Measurements from ENCODE around the gene WDR41.

The WDR41 gene

DNA sequence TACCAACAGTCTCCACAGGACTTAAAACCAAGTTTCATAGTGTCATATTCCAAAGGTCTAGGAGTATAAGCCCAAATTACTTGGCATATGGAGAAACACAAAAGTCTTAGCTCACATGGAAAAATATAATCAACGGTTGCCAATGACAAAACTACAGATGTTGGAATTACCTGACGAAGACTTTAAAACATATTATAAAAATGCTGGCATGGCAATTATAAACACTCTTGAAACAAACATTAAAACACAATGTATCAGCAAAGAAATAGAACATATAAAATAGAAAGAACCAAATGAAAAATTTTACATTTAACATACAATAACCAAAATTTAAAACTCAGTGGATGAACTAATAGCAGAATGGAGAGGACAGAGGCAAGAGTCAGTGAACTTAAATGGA lies 7.9 kb upstream of the WDR41 start:
- TF ChIP-seq POLR2A (IDR thresholded peaks at IDR 0.05; ENCODE audit: extremely low read depth, insufficient read length), result no peak
- H3K4me3 ChIP-seq (ENCODE audit: low read depth, low read length), result no peak overlapping the region
- DNase-seq (ENCODE audit: low read depth), result no peak

DNA sequence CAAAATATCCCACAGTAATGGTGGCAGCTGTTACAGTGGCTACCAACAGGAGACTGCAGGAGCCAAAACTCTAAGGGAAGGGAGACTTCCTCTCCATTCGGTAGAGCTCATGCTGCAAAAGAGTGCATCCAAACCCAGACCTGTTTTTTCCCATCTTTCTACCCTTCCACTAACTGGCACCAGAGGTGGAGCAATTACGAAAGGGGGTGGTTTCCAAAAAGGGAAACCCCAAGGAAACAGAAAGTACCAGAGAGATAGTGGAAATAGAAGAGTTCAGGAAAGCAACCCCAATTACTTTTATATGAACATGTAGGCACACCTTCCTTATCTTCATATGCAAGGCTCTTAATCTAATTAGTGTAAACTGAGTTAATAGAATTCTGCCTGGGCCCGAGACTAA lies 7.3 kb upstream of the WDR41 start:
- no peak overlapping the region for H3K4me3 ChIP-seq (ENCODE audit: low read depth, low read length)
- no peak for DNase-seq (ENCODE audit: low read depth)
- TF ChIP-seq POLR2A (IDR thresholded peaks at IDR 0.05; ENCODE audit: extremely low read depth, insufficient read length) (no peak), MYC (IDR thresholded peaks at IDR 0.05; ENCODE audit: low read depth, low read length) (no peak)
- TF ChIP-seq, protein P1, sequence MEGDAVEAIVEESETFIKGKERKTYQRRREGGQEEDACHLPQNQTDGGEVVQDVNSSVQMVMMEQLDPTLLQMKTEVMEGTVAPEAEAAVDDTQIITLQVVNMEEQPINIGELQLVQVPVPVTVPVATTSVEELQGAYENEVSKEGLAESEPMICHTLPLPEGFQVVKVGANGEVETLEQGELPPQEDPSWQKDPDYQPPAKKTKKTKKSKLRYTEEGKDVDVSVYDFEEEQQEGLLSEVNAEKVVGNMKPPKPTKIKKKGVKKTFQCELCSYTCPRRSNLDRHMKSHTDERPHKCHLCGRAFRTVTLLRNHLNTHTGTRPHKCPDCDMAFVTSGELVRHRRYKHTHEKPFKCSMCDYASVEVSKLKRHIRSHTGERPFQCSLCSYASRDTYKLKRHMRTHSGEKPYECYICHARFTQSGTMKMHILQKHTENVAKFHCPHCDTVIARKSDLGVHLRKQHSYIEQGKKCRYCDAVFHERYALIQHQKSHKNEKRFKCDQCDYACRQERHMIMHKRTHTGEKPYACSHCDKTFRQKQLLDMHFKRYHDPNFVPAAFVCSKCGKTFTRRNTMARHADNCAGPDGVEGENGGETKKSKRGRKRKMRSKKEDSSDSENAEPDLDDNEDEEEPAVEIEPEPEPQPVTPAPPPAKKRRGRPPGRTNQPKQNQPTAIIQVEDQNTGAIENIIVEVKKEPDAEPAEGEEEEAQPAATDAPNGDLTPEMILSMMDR (IDR thresholded peaks at IDR 0.05; ENCODE audit: low read depth, low read length), result no peak
- TF ChIP-seq, protein P2, sequence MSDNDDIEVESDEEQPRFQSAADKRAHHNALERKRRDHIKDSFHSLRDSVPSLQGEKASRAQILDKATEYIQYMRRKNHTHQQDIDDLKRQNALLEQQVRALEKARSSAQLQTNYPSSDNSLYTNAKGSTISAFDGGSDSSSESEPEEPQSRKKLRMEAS (IDR thresholded peaks at IDR 0.05; ENCODE audit: low read depth, low read length), result no peak

DNA sequence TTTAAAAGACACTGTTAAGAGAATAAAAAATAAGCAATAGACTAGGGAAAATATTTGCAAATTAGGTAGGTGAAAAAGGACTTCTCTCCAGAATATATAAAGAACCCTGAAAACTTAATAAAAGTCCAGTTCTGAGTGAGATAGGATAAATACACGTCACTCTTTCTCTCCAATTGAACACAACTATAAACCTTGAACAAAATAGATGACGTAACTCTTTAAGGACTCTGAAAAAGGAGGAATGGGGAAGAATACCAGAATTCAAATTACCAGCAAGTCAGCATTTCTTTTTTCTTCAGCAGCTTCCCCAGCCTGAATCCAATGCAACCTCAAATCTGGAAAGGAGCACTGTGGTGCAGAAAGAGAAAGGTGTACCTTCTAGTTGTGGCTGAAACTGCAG lies 6.8 kb upstream of the WDR41 start:
- TF ChIP-seq MYC (IDR thresholded peaks at IDR 0.05; ENCODE audit: low read depth, low read length) (no peak), POLR2A (IDR thresholded peaks at IDR 0.05; ENCODE audit: extremely low read depth, insufficient read length) (no peak)
- TF ChIP-seq, protein P1 (IDR thresholded peaks at IDR 0.05; ENCODE audit: low read depth, low read length), result no peak
- TF ChIP-seq, protein P2 (IDR thresholded peaks at IDR 0.05; ENCODE audit: low read depth, low read length), result no peak
- DNase-seq (ENCODE audit: low read depth), result no peak
- H3K4me3 ChIP-seq (ENCODE audit: low read depth, low read length), result no peak overlapping the region

DNA sequence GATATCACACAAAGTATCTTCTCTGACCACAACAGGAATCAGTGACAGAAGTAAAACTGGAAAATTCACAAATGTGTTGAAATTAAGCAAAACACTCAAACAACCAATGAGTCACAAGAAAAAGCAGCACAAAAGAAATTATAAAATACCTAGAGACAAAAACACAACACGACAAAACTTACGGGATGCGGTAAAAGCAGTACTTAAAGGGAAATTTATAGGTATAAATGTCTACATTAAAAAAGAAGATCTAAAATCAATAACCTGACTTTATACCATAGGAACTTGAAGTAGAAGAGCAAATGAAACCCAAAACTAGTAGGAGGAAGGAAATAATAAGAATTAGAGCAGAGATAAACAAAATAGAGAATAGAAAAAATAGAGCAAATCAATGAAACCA lies 2.8 kb upstream of the WDR41 start:
- no peak overlapping the region for H3K4me3 ChIP-seq (ENCODE audit: low read depth, low read length)
- TF ChIP-seq, protein P1 (IDR thresholded peaks at IDR 0.05; ENCODE audit: low read depth, low read length), result no peak
- TF ChIP-seq POLR2A (IDR thresholded peaks at IDR 0.05; ENCODE audit: extremely low read depth, insufficient read length), result no peak
- TF ChIP-seq, protein P2 (IDR thresholded peaks at IDR 0.05; ENCODE audit: low read depth, low read length), result no peak
- no peak for TF ChIP-seq MYC (IDR thresholded peaks at IDR 0.05; ENCODE audit: low read depth, low read length)
- DNase-seq (ENCODE audit: low read depth), result no peak

DNA sequence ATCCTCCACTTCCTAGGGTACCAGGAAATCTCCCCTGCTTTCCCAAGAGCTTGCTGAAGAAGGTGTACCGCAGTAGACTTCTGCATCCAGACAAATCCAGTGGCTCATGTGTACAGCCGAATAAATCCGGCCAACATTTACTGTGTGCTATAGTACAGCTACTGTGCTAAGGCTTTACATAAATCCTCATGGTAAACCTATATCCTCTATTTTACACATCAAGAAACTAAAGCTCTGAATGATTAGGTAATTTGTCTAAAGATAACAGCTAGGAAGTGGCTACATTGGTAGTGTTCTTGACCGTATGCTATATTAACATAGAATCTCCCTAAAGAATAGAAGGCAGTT lies 511 bp upstream of the WDR41 start:
- TF ChIP-seq MYC (IDR thresholded peaks at IDR 0.05; ENCODE audit: low read depth, low read length), result no peak
- TF ChIP-seq, protein P2 (IDR thresholded peaks at IDR 0.05; ENCODE audit: low read depth, low read length), result no peak
- TF ChIP-seq, protein P1 (IDR thresholded peaks at IDR 0.05; ENCODE audit: low read depth, low read length), result no peak
- no peak for DNase-seq (ENCODE audit: low read depth)
- peak overlapping the region; percentile 51 for H3K4me3 ChIP-seq (ENCODE audit: low read depth, low read length)

DNA sequence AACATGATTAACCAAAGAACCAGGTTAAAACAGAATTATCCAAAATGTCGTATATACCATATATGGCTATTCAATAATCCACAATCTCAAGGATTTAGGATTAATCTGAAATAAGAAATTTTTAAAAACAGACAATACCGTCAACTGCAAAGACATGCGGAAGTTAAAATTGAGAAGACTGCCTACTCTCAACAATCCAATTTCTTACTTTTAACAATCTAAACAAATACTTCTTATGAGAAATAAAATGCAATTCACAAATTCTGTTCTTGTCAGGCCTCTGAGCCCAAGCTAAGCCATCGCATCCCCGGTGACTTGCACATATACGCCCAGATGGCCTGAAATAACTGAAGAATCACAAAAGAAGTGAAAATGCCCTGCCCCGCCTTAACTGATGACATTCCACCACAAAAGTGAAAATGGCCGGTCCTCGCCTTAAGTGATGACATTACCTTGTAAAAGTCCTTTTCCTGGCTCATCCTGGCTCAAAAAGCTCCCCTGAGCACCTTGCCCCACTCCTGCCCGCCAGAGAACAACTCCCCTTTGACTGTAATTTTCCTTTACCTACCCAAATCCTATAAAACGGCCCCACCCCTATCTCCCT lies 1.3 kb downstream of the WDR41 start:
- H3K4me3 ChIP-seq (ENCODE audit: low read depth, low read length), result peak overlapping the region; percentile 80
- DNase-seq (ENCODE audit: low read depth), result peak; percentile 40

DNA sequence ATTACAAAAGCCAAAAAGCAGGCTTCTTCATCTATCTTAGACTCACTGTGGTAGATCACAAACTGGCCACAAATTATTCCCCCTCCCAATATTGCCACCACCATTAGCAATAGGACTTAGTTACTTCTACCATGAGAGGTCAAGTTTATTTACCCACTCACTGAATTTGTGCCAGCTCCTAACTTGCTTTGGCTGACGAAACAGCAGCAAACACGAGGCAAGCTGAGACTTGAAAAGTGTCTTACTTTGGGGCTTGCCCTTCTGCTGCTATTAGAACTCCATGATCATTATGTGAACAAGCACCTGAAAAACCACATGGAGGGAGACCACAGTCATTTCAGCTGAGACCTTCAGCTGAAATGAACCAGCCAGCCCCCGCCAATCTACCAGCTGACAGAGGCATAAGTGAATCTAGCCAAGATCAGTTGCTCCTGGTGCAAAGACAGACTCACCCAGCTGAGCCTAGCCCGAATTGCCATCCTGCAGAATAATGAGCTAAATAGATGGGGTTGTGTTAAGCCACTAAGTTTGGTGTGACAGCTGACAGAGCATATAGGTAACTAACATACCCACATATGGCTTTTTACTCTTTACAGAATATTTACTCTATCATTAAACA lies 5.7 kb downstream of the WDR41 start:
- DNase-seq (ENCODE audit: low read depth), result no peak
- H3K4me3 ChIP-seq (ENCODE audit: low read depth, low read length), result no peak overlapping the region
- TF ChIP-seq MYC (IDR thresholded peaks at IDR 0.05; ENCODE audit: low read depth, low read length), result no peak
- no peak for TF ChIP-seq POLR2A (IDR thresholded peaks at IDR 0.05; ENCODE audit: extremely low read depth, insufficient read length)
- TF ChIP-seq, protein P2 (IDR thresholded peaks at IDR 0.05; ENCODE audit: low read depth, low read length), result no peak
- TF ChIP-seq, protein P1 (IDR thresholded peaks at IDR 0.05; ENCODE audit: low read depth, low read length), result no peak
